ENCODE measurements around the gene KIF3A.

Gene KIF3A

DNA sequence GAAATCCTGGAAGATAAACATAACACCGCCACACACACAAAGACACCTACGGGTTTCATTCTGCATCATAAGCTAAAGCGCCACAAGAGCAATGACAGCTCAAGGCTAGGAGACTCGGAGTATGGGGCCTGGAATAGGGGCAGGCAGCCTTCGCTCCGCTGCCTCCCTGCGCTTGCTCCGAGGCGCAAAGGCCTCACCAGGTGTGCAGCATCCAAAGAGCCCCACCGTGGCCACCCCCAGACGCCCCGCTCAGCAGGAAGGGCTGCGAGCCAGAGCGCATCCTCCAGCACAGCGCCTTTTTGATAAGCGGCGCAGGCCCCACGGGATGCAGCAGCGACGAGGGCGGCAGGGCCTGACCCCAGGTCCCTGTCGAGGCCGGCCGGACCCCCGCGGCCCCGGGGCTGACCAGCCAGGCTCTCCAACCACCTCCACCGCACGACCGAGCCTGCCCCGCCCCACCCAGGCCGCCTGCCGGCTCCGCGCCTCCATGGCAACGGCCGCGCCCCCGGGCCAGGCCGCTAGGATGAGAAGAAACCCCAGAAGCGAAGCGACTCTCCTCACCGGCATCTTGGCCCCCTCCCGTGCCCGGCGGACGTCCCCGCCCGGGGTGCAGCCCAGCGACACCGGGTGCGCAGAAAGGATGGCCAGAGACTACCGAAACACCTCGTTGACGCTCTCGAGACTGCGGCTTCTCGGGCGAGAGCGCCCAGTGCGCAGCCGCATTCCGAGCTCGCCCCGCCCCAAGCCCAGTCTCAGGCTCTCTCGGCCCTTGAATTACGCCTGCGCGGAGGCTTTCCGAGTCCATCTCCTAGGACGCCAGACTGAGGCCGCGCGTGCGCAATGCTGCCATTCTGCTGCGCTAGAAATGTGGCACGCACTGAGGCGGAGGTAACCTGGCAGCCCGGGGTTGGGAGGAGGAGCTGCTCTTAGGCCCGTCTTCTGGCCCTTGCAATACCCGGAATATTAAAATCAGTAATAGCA, at the start of gene KIF3A:
Gene KIF3A, minus strand, starts transcription at position 694 of the 981 bp plus-strand sequence. Its CDS starts 127 bp downstream, at position 567.
- TF ChIP-seq, protein P1, sequence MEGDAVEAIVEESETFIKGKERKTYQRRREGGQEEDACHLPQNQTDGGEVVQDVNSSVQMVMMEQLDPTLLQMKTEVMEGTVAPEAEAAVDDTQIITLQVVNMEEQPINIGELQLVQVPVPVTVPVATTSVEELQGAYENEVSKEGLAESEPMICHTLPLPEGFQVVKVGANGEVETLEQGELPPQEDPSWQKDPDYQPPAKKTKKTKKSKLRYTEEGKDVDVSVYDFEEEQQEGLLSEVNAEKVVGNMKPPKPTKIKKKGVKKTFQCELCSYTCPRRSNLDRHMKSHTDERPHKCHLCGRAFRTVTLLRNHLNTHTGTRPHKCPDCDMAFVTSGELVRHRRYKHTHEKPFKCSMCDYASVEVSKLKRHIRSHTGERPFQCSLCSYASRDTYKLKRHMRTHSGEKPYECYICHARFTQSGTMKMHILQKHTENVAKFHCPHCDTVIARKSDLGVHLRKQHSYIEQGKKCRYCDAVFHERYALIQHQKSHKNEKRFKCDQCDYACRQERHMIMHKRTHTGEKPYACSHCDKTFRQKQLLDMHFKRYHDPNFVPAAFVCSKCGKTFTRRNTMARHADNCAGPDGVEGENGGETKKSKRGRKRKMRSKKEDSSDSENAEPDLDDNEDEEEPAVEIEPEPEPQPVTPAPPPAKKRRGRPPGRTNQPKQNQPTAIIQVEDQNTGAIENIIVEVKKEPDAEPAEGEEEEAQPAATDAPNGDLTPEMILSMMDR (conservative IDR thresholded peaks at IDR 0.05; ENCODE audit: low read depth, low read length) = 0 out of 2 replicates have a peak, but pooled peaks have one; percentile 19
- Histone ChIP-seq H3K9ac (peak within 1 kb of the TSS; percentile 38; the same call in 1 of the 2 replicates), H4K20me1 (ENCODE audit: insufficient read depth) (no peaks in the 10 kb centered on the region), H3K4me2 (peak within 1 kb of the TSS; percentile 96), H3K79me2 (ENCODE audit: insufficient read depth, low read depth) (no peaks in the 10 kb centered on the region), H3K27ac (peak within 1 kb of the TSS; percentile 18; the same call in 1 of the 2 replicates), H3K27me3 (ENCODE audit: insufficient read depth, low read depth) (no peaks in the 10 kb centered on the region), H3K36me3 (ENCODE audit: insufficient read depth) (no peaks in the 10 kb centered on the region), H2AFZ (ENCODE audit: low read depth) (peak within 1 kb of the TSS; percentile 86), H3K4me1 (ENCODE audit: low read depth, poor library complexity, severe bottlenecking) (peaks cover 23% of the 10 kb centered on the region), H3K4me3 (IDR thresholded peaks at IDR 0.05; ENCODE audit: insufficient read depth, low read depth, low read length) (no peak within 1 kb of the TSS)

DNA sequence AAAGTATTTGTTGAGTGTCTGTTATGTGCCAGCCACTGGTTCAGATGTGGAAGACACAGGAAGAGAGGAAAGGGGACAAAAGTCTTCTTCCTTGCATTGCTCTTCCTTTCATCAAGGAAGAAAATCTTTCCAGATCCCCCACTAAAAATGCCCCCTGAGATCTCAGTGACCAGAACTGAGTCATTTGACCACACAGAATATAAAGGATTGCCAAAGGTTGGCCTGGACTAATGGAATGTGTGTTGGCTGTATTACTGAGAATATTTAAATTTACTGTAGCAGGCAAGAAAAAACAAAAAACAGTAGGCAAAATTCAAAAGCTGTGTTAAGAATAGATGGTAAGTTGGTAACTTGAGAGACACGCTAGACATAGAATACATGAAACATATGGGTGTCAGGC, 49.7 kb upstream of the KIF3A start:
- no peaks in the 10 kb centered on the region for H3K27me3 ChIP-seq (ENCODE audit: insufficient read depth, low read depth)
- no peak overlapping the region for H3K27ac ChIP-seq
- TF ChIP-seq, protein P1 (conservative IDR thresholded peaks at IDR 0.05; ENCODE audit: low read depth, low read length) = no peak

DNA sequence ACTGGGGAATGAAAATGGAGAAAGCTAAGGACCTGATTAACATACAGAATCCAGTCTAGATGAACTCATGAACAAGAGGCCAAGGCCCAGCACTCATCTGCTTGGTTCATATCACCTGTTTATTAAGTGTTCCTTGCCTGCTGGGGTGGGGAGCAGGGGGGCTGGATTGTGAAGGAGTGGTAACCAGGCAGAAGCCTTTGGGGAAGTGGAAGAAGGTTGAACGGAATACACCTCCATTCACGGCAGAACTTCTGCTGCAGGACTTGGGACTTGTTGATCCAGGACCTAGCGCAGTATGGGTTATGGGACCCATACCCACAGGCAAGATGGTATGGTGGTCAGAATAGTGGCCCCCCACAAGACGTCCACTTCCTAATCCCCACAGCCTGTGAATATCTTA, 48.5 kb upstream of the KIF3A start:
- H4K20me1 ChIP-seq (ENCODE audit: insufficient read depth) = no peaks in the 10 kb centered on the region
- H3K4me2 ChIP-seq = peak overlapping the region; percentile 54
- H3K36me3 ChIP-seq (ENCODE audit: insufficient read depth) = no peaks in the 10 kb centered on the region
- TF ChIP-seq, protein P1 (conservative IDR thresholded peaks at IDR 0.05; ENCODE audit: low read depth, low read length) = no peak
- peaks cover 37% of the 10 kb centered on the region for H3K4me1 ChIP-seq (ENCODE audit: low read depth, poor library complexity, severe bottlenecking)
- H3K27ac ChIP-seq = peak overlapping the region; percentile 67
- H3K27me3 ChIP-seq (ENCODE audit: insufficient read depth, low read depth) = no peaks in the 10 kb centered on the region
- no peak overlapping the region for H3K4me3 ChIP-seq (IDR thresholded peaks at IDR 0.05; ENCODE audit: insufficient read depth, low read depth, low read length)
- peak overlapping the region; percentile 87 for H2AFZ ChIP-seq (ENCODE audit: low read depth)
- H3K79me2 ChIP-seq (ENCODE audit: insufficient read depth, low read depth) = no peaks in the 10 kb centered on the region
- H3K9ac ChIP-seq = peak overlapping the region; percentile 53; the same call in 1 of the 2 replicates

More for the DNA sequence above, 49.7 kb upstream of the KIF3A start:
- Histone ChIP-seq H3K9ac (no peak overlapping the region), H2AFZ (ENCODE audit: low read depth) (no peak overlapping the region), H4K20me1 (ENCODE audit: insufficient read depth) (no peaks in the 10 kb centered on the region), H3K36me3 (ENCODE audit: insufficient read depth) (no peaks in the 10 kb centered on the region), H3K4me3 (IDR thresholded peaks at IDR 0.05; ENCODE audit: insufficient read depth, low read depth, low read length) (no peak overlapping the region), H3K4me1 (ENCODE audit: low read depth, poor library complexity, severe bottlenecking) (peaks cover 30% of the 10 kb centered on the region), H3K4me2 (no peak overlapping the region), H3K79me2 (ENCODE audit: insufficient read depth, low read depth) (no peaks in the 10 kb centered on the region)

DNA sequence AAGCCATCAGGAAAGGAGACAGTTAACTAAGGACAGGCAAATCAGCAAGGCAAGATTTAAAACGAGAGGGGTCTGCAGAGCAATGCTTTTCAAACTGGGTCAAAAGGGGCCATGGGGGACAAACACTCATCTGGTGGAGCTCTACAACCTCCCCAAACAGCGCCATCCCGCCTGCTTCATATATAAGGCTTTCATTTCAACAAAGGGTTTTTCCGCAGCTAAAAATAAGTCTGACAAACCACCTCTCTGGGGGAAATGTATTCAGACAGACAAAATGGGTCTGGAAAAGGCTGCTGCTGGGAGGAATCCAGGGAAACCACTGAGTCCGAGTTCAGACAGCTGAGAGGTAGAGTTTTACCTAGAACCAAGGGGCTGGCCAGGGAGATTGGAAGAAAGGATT, 48.0 kb upstream of the KIF3A start:
- Histone ChIP-seq H3K27ac (peak overlapping the region; percentile 67), H3K4me2 (peak overlapping the region; percentile 54)

More for the DNA sequence above, 48.0 kb upstream of the KIF3A start:
- peak overlapping the region; percentile 87 for H2AFZ ChIP-seq (ENCODE audit: low read depth)
- peaks cover 42% of the 10 kb centered on the region for H3K4me1 ChIP-seq (ENCODE audit: low read depth, poor library complexity, severe bottlenecking)
- H4K20me1 ChIP-seq (ENCODE audit: insufficient read depth) = no peaks in the 10 kb centered on the region
- TF ChIP-seq, protein P1 (conservative IDR thresholded peaks at IDR 0.05; ENCODE audit: low read depth, low read length) = no peak
- no peaks in the 10 kb centered on the region for H3K36me3 ChIP-seq (ENCODE audit: insufficient read depth)
- H3K79me2 ChIP-seq (ENCODE audit: insufficient read depth, low read depth) = no peaks in the 10 kb centered on the region
- no peak overlapping the region for H3K4me3 ChIP-seq (IDR thresholded peaks at IDR 0.05; ENCODE audit: insufficient read depth, low read depth, low read length)
- H3K9ac ChIP-seq = peak overlapping the region; percentile 53; the same call in 1 of the 2 replicates
- no peaks in the 10 kb centered on the region for H3K27me3 ChIP-seq (ENCODE audit: insufficient read depth, low read depth)
